Measurements from ENCODE around the gene EHD2.

DNA sequence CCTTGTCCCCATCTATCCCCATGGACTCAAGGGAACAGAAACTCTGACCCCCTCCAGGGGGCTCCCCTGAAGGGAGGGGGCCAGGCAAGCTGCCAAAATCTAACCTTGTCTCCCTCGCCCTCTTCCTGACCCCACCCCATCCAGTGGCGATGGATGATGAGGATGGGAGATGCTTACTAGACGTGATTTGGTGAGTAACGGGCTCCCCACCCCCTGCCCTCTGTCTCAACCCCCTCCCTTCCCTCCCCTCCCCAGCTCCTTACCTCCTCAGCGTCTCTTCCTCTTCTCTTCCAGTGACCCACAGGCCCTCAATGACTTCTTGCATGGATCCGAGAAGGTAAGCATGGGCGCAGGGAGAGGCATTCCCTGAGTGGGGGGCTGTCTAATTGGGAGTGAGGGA is 39.8 kb upstream of the EHD2 start:
- no peak for TF ChIP-seq POLR2AphosphoS5 (IDR thresholded peaks at IDR 0.05)
- TF ChIP-seq, protein P1, sequence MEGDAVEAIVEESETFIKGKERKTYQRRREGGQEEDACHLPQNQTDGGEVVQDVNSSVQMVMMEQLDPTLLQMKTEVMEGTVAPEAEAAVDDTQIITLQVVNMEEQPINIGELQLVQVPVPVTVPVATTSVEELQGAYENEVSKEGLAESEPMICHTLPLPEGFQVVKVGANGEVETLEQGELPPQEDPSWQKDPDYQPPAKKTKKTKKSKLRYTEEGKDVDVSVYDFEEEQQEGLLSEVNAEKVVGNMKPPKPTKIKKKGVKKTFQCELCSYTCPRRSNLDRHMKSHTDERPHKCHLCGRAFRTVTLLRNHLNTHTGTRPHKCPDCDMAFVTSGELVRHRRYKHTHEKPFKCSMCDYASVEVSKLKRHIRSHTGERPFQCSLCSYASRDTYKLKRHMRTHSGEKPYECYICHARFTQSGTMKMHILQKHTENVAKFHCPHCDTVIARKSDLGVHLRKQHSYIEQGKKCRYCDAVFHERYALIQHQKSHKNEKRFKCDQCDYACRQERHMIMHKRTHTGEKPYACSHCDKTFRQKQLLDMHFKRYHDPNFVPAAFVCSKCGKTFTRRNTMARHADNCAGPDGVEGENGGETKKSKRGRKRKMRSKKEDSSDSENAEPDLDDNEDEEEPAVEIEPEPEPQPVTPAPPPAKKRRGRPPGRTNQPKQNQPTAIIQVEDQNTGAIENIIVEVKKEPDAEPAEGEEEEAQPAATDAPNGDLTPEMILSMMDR (IDR thresholded peaks at IDR 0.05): no peak
- no peak for TF ChIP-seq POLR2A (IDR thresholded peaks at IDR 0.05)
- no peak for TF ChIP-seq EP300 (IDR thresholded peaks at IDR 0.05)

Measured in gastroesophageal sphincter (tissue), 3 donors.